ENCODE results near the gene MRGPRX3.

DNA sequence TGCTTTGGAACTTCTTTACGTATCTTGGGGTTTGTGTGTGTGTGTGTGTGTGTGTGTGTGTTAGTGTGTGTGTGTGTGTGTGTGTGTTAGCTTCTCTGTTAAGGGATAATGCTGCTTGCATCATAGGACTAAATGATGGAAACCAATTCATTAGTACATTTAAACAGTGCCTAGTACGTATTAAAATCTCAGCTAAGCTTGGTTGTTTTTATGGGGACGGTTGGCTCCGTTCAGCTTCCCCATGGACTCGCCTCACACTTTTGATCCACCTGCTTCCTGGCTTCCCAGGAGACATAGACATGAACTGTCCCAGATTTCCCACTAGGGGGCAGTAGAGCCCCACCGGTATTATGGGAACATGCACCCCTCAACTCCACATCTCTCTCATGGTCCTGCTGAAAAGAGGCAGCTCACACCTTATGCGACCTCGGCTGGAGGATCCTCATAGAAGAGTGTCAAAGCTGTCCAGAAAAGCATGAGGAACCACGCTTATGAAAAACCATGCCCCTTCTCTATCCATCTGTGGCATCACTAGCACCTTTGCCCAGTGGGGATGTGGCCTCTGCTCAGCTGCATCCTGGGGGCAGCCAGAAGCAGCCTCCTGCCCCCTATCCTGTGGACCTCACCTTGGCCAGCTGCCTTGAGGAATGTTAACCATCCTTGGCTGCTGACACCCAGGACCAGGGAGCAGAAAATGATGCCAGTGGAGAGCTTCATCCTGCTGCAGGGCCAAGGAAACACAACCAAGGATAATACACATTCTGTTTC, 16.8 kb upstream of the MRGPRX3 start:
- TF ChIP-seq, protein P1, sequence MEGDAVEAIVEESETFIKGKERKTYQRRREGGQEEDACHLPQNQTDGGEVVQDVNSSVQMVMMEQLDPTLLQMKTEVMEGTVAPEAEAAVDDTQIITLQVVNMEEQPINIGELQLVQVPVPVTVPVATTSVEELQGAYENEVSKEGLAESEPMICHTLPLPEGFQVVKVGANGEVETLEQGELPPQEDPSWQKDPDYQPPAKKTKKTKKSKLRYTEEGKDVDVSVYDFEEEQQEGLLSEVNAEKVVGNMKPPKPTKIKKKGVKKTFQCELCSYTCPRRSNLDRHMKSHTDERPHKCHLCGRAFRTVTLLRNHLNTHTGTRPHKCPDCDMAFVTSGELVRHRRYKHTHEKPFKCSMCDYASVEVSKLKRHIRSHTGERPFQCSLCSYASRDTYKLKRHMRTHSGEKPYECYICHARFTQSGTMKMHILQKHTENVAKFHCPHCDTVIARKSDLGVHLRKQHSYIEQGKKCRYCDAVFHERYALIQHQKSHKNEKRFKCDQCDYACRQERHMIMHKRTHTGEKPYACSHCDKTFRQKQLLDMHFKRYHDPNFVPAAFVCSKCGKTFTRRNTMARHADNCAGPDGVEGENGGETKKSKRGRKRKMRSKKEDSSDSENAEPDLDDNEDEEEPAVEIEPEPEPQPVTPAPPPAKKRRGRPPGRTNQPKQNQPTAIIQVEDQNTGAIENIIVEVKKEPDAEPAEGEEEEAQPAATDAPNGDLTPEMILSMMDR (conservative IDR thresholded peaks at IDR 0.05; ENCODE audit: low read depth, low read length), result peak; percentile 87
- TF ChIP-seq EZH2 (IDR thresholded peaks at IDR 0.05; ENCODE audit: low read length, unreplicated experiment), result no peak

Measured in PC-3 (cell line).